Measurements from ENCODE around the gene UPK3BL2. TPM values are rescaled to one million over a fixed set of nuclear protein-coding genes. Genes with fewer than 3 reads are reported as not detected.
"Not testable (repeated sequence)": the region's sequence is repeated elsewhere in the genome, so short reads cannot be mapped to it uniquely, and the experiment has no call there.

Gene UPK3BL2
- polyA plus RNA-seq, 4 donors, result 5.8 to 15.4 (median 10.8) TPM

GRCh38 chr7:102520797-102521196, 22.7 kb downstream of the UPK3BL2 start:
- H3K27me3 ChIP-seq (ENCODE audit: control insufficient read depth in 3 of 3, insufficient read depth in 3 of 3, low read length in 3 of 3); FAIRE-seq; DNase-seq; H3K27ac ChIP-seq (ENCODE audit: low read depth in 1 of 3, low read length in 2 of 3); H3K9me3 ChIP-seq (ENCODE audit: control insufficient read depth in 2 of 2, insufficient read depth in 1 of 2, low read depth in 1 of 2, low read length in 1 of 2); H3K36me3 ChIP-seq (ENCODE audit: control insufficient read depth in 3 of 3, insufficient read depth in 2 of 3, low read depth in 1 of 3, low read length in 3 of 3); H3K4me3 ChIP-seq (ENCODE audit: low read depth in 1 of 3, low read length in 3 of 3); H3K4me1 ChIP-seq (ENCODE audit: control insufficient read depth in 3 of 3, insufficient read depth in 2 of 3, low read depth in 1 of 3, low read length in 2 of 3): not testable (repeated sequence)
- WGBS, 3 donors, result 80 to 93% methylated on average over 4 of the region's 5 CpGs; no CpG with 5 or more reads in 1 of the 3 donors

DNA sequence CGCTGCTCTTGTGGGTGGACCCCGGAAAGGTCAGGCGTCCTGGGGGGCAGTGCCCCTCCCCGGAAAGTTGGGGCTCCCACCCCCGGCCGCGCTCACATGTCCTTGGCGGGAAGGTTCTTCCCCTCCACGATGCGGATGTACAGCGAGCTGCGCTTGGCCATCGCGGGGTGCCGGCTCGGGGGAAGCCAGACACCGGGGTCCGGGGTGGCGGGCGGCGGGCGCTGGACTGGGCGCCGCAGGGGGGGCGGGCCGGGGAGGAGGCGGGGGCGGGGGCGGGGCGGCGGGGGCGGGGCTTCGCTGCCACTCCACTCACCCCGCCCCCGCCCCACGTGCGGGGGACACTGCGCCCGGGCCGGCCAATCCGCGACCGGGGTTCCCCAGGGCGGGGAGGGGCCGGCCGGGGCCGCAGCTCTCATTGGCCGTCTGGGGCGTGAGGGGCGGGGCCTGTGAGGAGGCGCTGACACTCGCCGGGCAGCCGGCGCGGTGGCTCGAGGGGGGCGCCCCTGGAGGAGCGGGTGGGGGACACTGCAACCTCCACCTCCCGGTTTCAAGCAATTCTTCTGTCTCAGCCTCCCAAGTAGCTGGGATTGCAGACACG, 25.8 kb downstream of the UPK3BL2 start, which contains the start of gene RASA4B:
Gene RASA4B, minus strand, starts transcription at position 228 of the 598 bp plus-strand sequence. Its CDS starts 67 bp downstream, at position 161.
- not testable (repeated sequence) for H3K36me3 ChIP-seq (ENCODE audit: control insufficient read depth in 3 of 3, insufficient read depth in 2 of 3, low read depth in 1 of 3, low read length in 3 of 3); H3K4me1 ChIP-seq (ENCODE audit: control insufficient read depth in 3 of 3, insufficient read depth in 2 of 3, low read depth in 1 of 3, low read length in 2 of 3); H3K27me3 ChIP-seq (ENCODE audit: control insufficient read depth in 3 of 3, insufficient read depth in 3 of 3, low read length in 3 of 3); H3K27ac ChIP-seq (ENCODE audit: low read depth in 1 of 3, low read length in 2 of 3); FAIRE-seq; H3K9me3 ChIP-seq (ENCODE audit: control insufficient read depth in 2 of 2, insufficient read depth in 1 of 2, low read depth in 1 of 2, low read length in 1 of 2)
- 0 to 1% (median 0%) methylated on average over 2 to 21 of the region's 61 CpGs for WGBS, 3 donors
- peak in 1 of 2 donors; percentile 1 for DNase-seq
- H3K4me3 ChIP-seq (ENCODE audit: low read depth in 1 of 3, low read length in 3 of 3), result peak within 1 kb of the TSS in 1 of 3 donors; percentile 48

DNA sequence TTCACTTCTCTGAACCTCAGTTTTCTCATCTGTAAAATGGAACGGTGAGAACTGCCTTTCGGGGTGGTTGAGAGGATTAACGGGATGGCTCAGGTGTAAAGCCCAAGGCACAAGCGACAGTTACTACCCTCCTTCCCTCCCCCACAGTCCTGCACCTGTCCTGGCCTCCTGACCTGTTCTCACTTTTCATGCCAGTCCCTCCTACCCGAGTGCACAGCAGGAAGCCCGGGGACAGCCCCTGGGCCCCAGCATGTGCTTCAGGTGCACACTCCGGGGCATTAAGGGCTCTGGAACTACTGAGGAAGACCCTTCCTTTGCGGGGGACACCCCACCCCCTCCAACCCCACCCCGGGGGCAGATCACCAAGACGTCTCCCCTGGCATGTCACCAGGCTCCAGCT, 26.5 kb downstream of the UPK3BL2 start:
- not testable (repeated sequence) for H3K4me3 ChIP-seq (ENCODE audit: low read depth in 1 of 3, low read length in 3 of 3); H3K27ac ChIP-seq (ENCODE audit: low read depth in 1 of 3, low read length in 2 of 3); H3K9me3 ChIP-seq (ENCODE audit: control insufficient read depth in 2 of 2, insufficient read depth in 1 of 2, low read depth in 1 of 2, low read length in 1 of 2); H3K36me3 ChIP-seq (ENCODE audit: control insufficient read depth in 3 of 3, insufficient read depth in 2 of 3, low read depth in 1 of 3, low read length in 3 of 3); H3K4me1 ChIP-seq (ENCODE audit: control insufficient read depth in 3 of 3, insufficient read depth in 2 of 3, low read depth in 1 of 3, low read length in 2 of 3); FAIRE-seq; H3K27me3 ChIP-seq (ENCODE audit: control insufficient read depth in 3 of 3, insufficient read depth in 3 of 3, low read length in 3 of 3); DNase-seq
- WGBS, 3 donors, result no CpG with 5 or more reads among the region's 10 CpGs

DNA sequence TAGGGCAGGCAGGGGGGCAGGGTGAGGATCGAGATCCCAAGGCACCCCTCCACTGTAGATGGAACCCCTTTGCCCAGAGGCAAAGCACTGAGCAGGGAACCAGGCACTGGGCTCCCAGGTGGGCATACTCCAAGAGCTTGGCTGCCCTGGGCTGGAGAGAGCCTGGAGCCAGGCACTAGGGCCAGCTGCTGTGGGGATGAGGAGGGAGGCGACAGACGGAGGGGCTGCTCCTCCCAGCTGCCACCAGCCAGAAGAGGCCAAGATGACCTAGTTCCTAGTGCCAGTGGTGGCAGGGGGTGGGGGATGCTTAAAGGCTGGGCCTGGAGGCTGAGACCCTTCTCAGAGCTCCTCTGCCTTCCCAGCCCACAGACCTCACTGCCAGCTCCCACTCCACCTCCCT, 27.6 kb downstream of the UPK3BL2 start:
- H3K27ac ChIP-seq (ENCODE audit: low read depth in 1 of 3, low read length in 2 of 3); H3K9me3 ChIP-seq (ENCODE audit: control insufficient read depth in 2 of 2, insufficient read depth in 1 of 2, low read depth in 1 of 2, low read length in 1 of 2); H3K27me3 ChIP-seq (ENCODE audit: control insufficient read depth in 3 of 3, insufficient read depth in 3 of 3, low read length in 3 of 3); H3K4me3 ChIP-seq (ENCODE audit: low read depth in 1 of 3, low read length in 3 of 3); FAIRE-seq; H3K36me3 ChIP-seq (ENCODE audit: control insufficient read depth in 3 of 3, insufficient read depth in 2 of 3, low read depth in 1 of 3, low read length in 3 of 3); H3K4me1 ChIP-seq (ENCODE audit: control insufficient read depth in 3 of 3, insufficient read depth in 2 of 3, low read depth in 1 of 3, low read length in 2 of 3); DNase-seq: not testable (repeated sequence)
- WGBS, 3 donors, result no CpG with 5 or more reads among the region's 3 CpGs

GRCh38 chr7:102514881-102515721, 28.4 kb downstream of the UPK3BL2 start:
- not testable (repeated sequence) for H3K9me3 ChIP-seq (ENCODE audit: control insufficient read depth in 2 of 2, insufficient read depth in 1 of 2, low read depth in 1 of 2, low read length in 1 of 2); H3K27ac ChIP-seq (ENCODE audit: low read depth in 1 of 3, low read length in 2 of 3); DNase-seq; H3K4me3 ChIP-seq (ENCODE audit: low read depth in 1 of 3, low read length in 3 of 3); H3K36me3 ChIP-seq (ENCODE audit: control insufficient read depth in 3 of 3, insufficient read depth in 2 of 3, low read depth in 1 of 3, low read length in 3 of 3); FAIRE-seq; H3K27me3 ChIP-seq (ENCODE audit: control insufficient read depth in 3 of 3, insufficient read depth in 3 of 3, low read length in 3 of 3); H3K4me1 ChIP-seq (ENCODE audit: control insufficient read depth in 3 of 3, insufficient read depth in 2 of 3, low read depth in 1 of 3, low read length in 2 of 3)
- WGBS, 3 donors, result 59 to 80% methylated on average over 1 to 3 of the region's 15 CpGs; no CpG with 5 or more reads in 1 of the 3 donors

DNA sequence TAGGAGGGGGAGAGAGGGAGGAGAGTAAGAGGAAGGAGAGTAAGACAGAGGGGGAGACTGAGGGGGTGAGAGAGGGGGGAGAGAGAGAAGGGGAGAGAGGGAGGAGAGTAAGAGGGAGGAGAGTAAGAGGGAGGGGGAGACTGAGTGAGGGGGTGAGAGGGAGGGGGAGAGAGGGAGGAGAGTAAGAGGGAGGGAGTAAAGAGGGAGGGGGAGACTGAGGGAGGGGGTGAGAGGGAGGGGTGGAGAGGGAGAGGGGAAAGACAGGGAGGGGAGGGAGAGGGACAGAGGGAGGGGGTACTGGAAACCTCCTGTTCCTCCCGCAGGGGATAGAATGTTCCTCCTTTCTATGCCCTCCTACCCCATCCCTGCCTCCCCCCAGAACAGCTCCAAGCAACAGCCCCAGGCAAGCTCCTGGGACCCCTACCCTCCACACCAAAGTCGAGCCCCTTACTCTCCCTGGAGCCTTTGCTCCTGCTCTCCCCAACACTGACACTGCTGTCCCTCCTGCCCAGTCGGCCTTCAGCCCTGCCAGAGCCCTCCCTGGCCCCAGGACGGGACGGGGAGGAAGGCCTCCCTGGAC, 30.8 kb downstream of the UPK3BL2 start:
- not testable (repeated sequence) for H3K9me3 ChIP-seq (ENCODE audit: control insufficient read depth in 2 of 2, insufficient read depth in 1 of 2, low read depth in 1 of 2, low read length in 1 of 2); H3K4me3 ChIP-seq (ENCODE audit: low read depth in 1 of 3, low read length in 3 of 3); H3K36me3 ChIP-seq (ENCODE audit: control insufficient read depth in 3 of 3, insufficient read depth in 2 of 3, low read depth in 1 of 3, low read length in 3 of 3); H3K27me3 ChIP-seq (ENCODE audit: control insufficient read depth in 3 of 3, insufficient read depth in 3 of 3, low read length in 3 of 3); H3K4me1 ChIP-seq (ENCODE audit: control insufficient read depth in 3 of 3, insufficient read depth in 2 of 3, low read depth in 1 of 3, low read length in 2 of 3); FAIRE-seq
- peak; percentile 1 to 53 for DNase-seq
- peak overlapping the region in 1 of 3 donors; percentile 65 for H3K27ac ChIP-seq (ENCODE audit: low read depth in 1 of 3, low read length in 2 of 3)
- WGBS, 3 donors, result 29 to 66% (median 29%) methylated on average over 3 to 5 of the region's 5 CpGs

GRCh38 chr7:102511860-102512522, 31.5 kb downstream of the UPK3BL2 start:
- H3K4me1 ChIP-seq (ENCODE audit: control insufficient read depth in 3 of 3, insufficient read depth in 2 of 3, low read depth in 1 of 3, low read length in 2 of 3); H3K4me3 ChIP-seq (ENCODE audit: low read depth in 1 of 3, low read length in 3 of 3); H3K27ac ChIP-seq (ENCODE audit: low read depth in 1 of 3, low read length in 2 of 3); H3K36me3 ChIP-seq (ENCODE audit: control insufficient read depth in 3 of 3, insufficient read depth in 2 of 3, low read depth in 1 of 3, low read length in 3 of 3); DNase-seq; H3K9me3 ChIP-seq (ENCODE audit: control insufficient read depth in 2 of 2, insufficient read depth in 1 of 2, low read depth in 1 of 2, low read length in 1 of 2); H3K27me3 ChIP-seq (ENCODE audit: control insufficient read depth in 3 of 3, insufficient read depth in 3 of 3, low read length in 3 of 3); FAIRE-seq: not testable (repeated sequence)
- WGBS, 3 donors, result no CpG with 5 or more reads among the region's 30 CpGs

DNA sequence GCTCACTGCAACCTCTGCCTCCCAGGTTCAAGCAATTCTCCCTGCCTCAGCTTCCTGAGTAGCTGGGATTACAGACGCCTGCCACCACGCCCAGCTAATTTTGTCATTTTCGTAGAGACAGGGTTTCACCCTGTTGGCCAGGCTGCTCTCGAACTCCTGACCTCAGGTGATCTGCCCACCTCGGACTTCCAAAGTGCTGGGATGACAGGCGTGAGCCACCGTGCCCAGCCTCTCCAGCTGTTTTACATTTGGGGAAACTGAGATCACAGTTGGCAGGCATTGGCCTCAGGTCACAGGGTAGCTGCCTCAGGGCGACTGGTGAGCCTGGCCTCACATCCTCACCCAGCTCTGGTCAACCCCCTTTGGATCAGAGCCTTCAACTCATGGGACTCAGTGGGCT, 32.9 kb downstream of the UPK3BL2 start:
- not testable (repeated sequence) for H3K27me3 ChIP-seq (ENCODE audit: control insufficient read depth in 3 of 3, insufficient read depth in 3 of 3, low read length in 3 of 3); H3K9me3 ChIP-seq (ENCODE audit: control insufficient read depth in 2 of 2, insufficient read depth in 1 of 2, low read depth in 1 of 2, low read length in 1 of 2); H3K4me1 ChIP-seq (ENCODE audit: control insufficient read depth in 3 of 3, insufficient read depth in 2 of 3, low read depth in 1 of 3, low read length in 2 of 3); FAIRE-seq; H3K36me3 ChIP-seq (ENCODE audit: control insufficient read depth in 3 of 3, insufficient read depth in 2 of 3, low read depth in 1 of 3, low read length in 3 of 3); H3K4me3 ChIP-seq (ENCODE audit: low read depth in 1 of 3, low read length in 3 of 3); H3K27ac ChIP-seq (ENCODE audit: low read depth in 1 of 3, low read length in 2 of 3); DNase-seq
- 65 to 78% (median 74%) methylated on average over 4 to 5 of the region's 8 CpGs for WGBS, 3 donors

Data from small intestine (tissue), 7 donors.